A673 (cell line): ENCODE results near the gene CHN1. TPM values are rescaled to one million over a fixed set of nuclear protein-coding genes. Genes with fewer than 3 reads are reported as not detected.

Experiments used
- BruUV-seq: library from RNA; stranded (reverse); fragments of 400-500 nt; replicated peaks from 2 replicates; lab custom pipeline; 2021; lab: Mats Ljungman, UMichigan
- CTCF ChIA-PET: fragments of 300-600 bp; sonication (Branson Sonifier 250); formaldehyde crosslinking; loops from one replicate; lab custom pipeline; 2022; ENCODE audit warnings: antibody characterized with exemption; lab: Charles Lee
- POLR2A ChIA-PET: fragments of 300-600 bp; sonication (Branson Sonifier 250); formaldehyde crosslinking; loops from one replicate; lab custom pipeline; 2022; ENCODE audit warnings: antibody characterized with exemption; ENCODE audit not compliant: low non-redundant PET; lab: Charles Lee
- DNase-seq: peaks from one replicate; pipeline ENCODE4 v3.0.0-alpha.2; 2015; ENCODE audit warnings: low spot score
- H3K27ac ChIP-seq: fragments of 200-600 bp; sonication (generic); 2 replicates; pipeline ENCODE4 v1.5.1; 2016; ENCODE audit warnings: mixed run types, low read depth, mild to moderate bottlenecking, mixed read lengths, antibody characterized with exemption, low read length; ENCODE audit not compliant: poor library complexity, severe bottlenecking
- H3K27me3 ChIP-seq: fragments of 200-600 bp; sonication (generic); replicated peaks from 2 replicates; pipeline ENCODE4 v1.6.1; 2017; ENCODE audit warnings: mixed run types, low read depth, mild to moderate bottlenecking, mixed read lengths, antibody characterized with exemption, low read length; ENCODE audit not compliant: insufficient read depth, poor library complexity
- H3K36me3 ChIP-seq: fragments of 200-600 bp; sonication (generic); 2 replicates; pipeline ENCODE4 v1.6.1; 2016; ENCODE audit warnings: mixed run types, mild to moderate bottlenecking, mixed read lengths, antibody characterized with exemption, low read length; ENCODE audit not compliant: insufficient read depth, poor library complexity, severe bottlenecking
- H3K4me1 ChIP-seq: fragments of 200-600 bp; sonication (generic); 2 replicates; pipeline ENCODE4 v1.6.1; 2017; ENCODE audit warnings: mixed run types, mild to moderate bottlenecking, mixed read lengths, antibody characterized with exemption, low read length; ENCODE audit not compliant: insufficient read depth, poor library complexity, severe bottlenecking
- H3K4me3 ChIP-seq: fragments of 200-600 bp; sonication (generic); 2 replicates; pipeline ENCODE4 v1.5.1; 2016; ENCODE audit warnings: low read depth, mixed run types, mild to moderate bottlenecking, mixed read lengths, low read length; ENCODE audit not compliant: poor library complexity, severe bottlenecking
- H3K9me3 ChIP-seq: fragments of 200-600 bp; sonication (generic); 2 replicates; pipeline ENCODE4 v1.6.1; 2016; ENCODE audit warnings: mixed run types, low read depth, mild to moderate bottlenecking, mixed read lengths, antibody characterized with exemption, low read length; ENCODE audit not compliant: poor library complexity, severe bottlenecking
- CTCF ChIP-seq: fragments of 300-800, 200-600 bp; sonication (generic); conservative IDR thresholded peaks from 2 replicates; pipeline ENCODE4 v1.5.1; 2017; ENCODE audit warnings: low read depth, mild to moderate bottlenecking, antibody characterized with exemption, low read length, moderate library complexity, mixed read lengths
- EZH2 ChIP-seq: fragments of 200-600 bp; sonication (generic); IDR thresholded peaks from 2 replicates; pipeline ENCODE4 v1.6.1; 2017; ENCODE audit warnings: borderline replicate concordance, low read depth, mild to moderate bottlenecking, mixed read lengths, antibody characterized with exemption, low read length; ENCODE audit not compliant: poor library complexity, severe bottlenecking
- intact Hi-C: fragments of 100-400 bp; cut with micrococcal nuclease; formaldehyde crosslinking; loops from one replicate; pipeline ENCODE4 v1.10.0; 2022; ENCODE audit not compliant: unreplicated experiment
- total RNA-seq: library from RNA; stranded (reverse); gene quantifications from 2 replicates; pipeline ENCODE4 v1.2.3, GENCODE V29; 2021

Gene CHN1
- total RNA-seq, 1 experiment from 2014 or later, result 11.3 TPM

GRCh38 chr2:174893018-174893417, 112.2 kb downstream of the CHN1 start:
- intact Hi-C loops, result no loop called here
- DNase-seq, result no peak
- ChIA-PET CTCF (no interaction called here), POLR2A (no interaction called here)
- no peaks in the 10 kb centered on the region for H3K4me1 ChIP-seq
- no peaks in the 10 kb centered on the region for H3K27me3 ChIP-seq
- H3K9me3 ChIP-seq, result no peaks in the 10 kb centered on the region
- H3K27ac ChIP-seq, result no peak overlapping the region
- TF ChIP-seq CTCF, result no peak
- TF ChIP-seq EZH2, result no peak
- no peaks in the 10 kb centered on the region for H3K36me3 ChIP-seq
- no TSS peak for BruUV-seq
- H3K4me3 ChIP-seq, result no peak overlapping the region

DNA sequence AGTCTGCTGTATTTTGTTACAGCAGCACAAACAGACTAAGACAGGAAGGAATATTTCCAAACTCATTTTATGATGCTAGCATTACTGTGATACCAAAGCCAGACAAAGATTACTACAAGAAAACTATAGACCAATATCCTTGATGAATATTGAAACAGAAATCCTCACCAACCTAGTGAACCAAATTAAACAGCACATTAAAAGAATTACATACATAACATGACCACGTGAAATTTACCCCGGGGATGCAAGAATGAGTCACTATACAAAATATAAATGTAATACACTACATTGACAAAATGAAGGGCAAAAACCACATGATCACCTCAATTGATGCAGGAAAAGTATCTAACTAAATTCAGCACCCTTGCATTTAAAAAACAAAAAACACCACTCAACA, 112.6 kb downstream of the CHN1 start:
- H3K4me3 ChIP-seq, result no peak overlapping the region
- ChIA-PET CTCF (no interaction called here), POLR2A (no interaction called here)
- BruUV-seq, result no TSS peak
- H3K36me3 ChIP-seq, result no peaks in the 10 kb centered on the region
- H3K27me3 ChIP-seq, result no peaks in the 10 kb centered on the region
- TF ChIP-seq CTCF (no peak), EZH2 (no peak)
- intact Hi-C loops, result no loop called here
- no peak for DNase-seq
- no peaks in the 10 kb centered on the region for H3K4me1 ChIP-seq
- no peak overlapping the region for H3K27ac ChIP-seq
- no peaks in the 10 kb centered on the region for H3K9me3 ChIP-seq

DNA sequence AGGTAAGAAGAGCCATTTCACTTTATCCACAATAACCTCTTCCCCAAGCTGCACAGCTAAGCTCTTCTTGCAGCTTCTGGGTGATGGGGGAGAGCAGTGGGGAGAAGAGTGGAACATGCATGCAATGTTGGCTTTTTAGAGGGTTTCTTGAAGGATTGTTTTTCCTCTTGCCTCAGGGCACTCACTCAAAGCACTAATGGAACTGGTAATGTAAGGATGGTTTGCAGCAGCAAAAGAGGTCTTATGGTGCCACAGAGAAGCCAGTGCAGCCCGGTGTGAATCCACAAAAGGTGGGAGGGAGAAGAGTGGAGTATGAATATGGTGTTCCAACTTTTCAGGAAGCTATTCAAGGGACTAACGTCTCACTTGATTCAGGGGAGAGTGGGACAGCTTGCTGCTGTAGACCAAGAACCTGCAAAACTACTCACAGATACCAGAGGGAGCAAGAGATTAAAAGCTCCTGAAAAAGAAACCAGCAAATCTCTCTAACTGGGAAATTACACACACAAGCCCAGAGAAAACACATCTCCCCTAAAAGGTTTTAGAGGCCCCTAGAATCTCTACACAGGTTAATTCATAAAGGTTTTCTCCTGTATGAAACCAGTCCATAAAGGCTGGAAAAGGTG, 116.4 kb downstream of the CHN1 start:
- TF ChIP-seq CTCF, result no peak
- no peak for TF ChIP-seq EZH2
- Histone ChIP-seq H3K4me3 (no peak overlapping the region), H3K36me3 (no peaks in the 10 kb centered on the region), H3K4me1 (no peaks in the 10 kb centered on the region), H3K27me3 (no peaks in the 10 kb centered on the region), H3K27ac (no peak overlapping the region), H3K9me3 (no peaks in the 10 kb centered on the region)
- CTCF ChIA-PET, result no interaction called here
- no TSS peak for BruUV-seq
- no peak for DNase-seq
- POLR2A ChIA-PET, result no interaction called here
- intact Hi-C loops, result no loop called here
